Kidney capillary endothelial cell (primary cell): ENCODE results near the gene HHIPL1.

ENCODE experiments used
- DNase-seq: peaks from one replicate; pipeline ENCODE4 v3.0.0-alpha.2; 2018; ENCODE audit warnings: low spot score

Gene HHIPL1

DNA sequence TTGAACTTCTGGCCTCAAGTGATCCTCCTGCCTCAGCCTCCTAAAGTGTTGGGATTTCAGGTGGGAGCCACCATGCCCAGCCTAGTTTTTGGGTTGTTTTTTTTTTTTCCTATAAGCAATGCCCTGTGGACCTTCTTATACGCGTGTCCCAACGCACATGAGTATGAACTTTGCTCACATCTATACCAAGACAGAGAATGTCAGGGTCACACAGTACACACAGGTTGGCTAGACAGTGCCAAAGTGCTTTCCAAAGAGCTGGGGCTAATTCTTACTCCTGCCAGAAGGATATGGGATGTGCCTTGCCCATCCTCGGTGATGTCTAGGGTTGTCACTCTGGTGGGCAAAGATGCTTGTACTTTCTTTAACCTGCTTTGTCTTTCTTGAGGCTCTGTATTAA, 33.3 kb upstream of the HHIPL1 start:
- DNase-seq, result no peak

GRCh38 chr14:99612071-99612737, 32.7 kb upstream of the HHIPL1 start:
- DNase-seq, result no peak

GRCh38 chr14:99612738-99613330, 32.1 kb upstream of the HHIPL1 start:
- DNase-seq, result no peak

DNA sequence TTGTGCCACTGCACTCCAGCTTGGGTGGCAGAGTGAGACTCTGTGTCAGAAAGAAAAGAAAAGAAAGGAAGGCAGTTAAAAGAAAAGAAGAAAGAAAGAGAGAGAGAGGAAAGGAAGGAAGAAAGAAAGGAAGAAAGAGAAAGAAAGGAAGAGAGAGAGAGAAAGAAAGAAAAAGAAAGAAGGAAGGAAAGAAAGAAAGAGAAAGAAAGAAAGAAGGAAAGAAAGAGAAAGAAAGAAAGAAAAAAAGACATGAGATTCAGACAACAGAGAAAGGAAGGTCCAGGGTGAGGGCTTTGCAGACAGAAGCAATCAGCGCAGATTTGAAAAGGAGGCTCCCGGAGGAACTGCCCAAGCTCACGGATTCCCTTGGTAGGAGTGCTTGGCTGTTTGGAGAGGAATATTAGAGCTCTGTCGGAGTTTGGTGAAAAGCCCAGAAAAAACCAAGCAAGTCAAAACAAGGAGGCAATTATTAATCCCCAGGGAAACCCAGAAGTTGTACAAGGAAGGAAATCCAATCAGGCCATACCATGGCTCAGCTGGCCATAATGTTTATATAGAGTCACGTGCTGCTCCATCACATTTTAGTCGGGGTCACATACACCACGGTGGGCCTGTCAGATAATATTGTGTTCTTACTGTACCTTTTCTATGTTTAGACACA, 29.3 kb upstream of the HHIPL1 start:
- DNase-seq, result no peak

GRCh38 chr14:99616832-99617800, 27.8 kb upstream of the HHIPL1 start:
- no peak for DNase-seq

GRCh38 chr14:99619835-99620834, 24.8 kb upstream of the HHIPL1 start:
- peak; percentile 98 for DNase-seq

GRCh38 chr14:99621948-99622347, 23.0 kb upstream of the HHIPL1 start:
- DNase-seq, result no peak

GRCh38 chr14:99624024-99624423, 20.9 kb upstream of the HHIPL1 start:
- no peak for DNase-seq

DNA sequence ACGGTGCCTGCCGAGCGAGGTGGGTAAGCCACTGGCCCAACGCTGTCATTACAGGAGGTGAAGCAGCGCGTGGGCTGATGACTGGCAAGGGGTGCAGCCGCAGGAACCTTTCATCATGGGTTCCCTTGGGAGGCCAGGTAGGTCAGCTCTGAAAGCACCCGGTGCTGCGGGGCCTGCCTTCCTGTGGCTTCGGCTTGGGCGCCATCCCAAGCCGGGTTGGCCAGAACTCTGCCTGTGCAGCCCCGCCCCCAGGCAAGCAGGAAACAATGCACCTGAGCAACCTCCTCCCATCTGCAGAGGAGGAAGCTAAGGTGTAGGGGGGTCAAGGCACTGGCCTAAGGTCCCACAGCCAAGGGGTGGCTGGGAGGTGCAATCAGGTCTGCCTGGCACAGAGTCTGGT, 20.0 kb upstream of the HHIPL1 start:
- no peak for DNase-seq

DNA sequence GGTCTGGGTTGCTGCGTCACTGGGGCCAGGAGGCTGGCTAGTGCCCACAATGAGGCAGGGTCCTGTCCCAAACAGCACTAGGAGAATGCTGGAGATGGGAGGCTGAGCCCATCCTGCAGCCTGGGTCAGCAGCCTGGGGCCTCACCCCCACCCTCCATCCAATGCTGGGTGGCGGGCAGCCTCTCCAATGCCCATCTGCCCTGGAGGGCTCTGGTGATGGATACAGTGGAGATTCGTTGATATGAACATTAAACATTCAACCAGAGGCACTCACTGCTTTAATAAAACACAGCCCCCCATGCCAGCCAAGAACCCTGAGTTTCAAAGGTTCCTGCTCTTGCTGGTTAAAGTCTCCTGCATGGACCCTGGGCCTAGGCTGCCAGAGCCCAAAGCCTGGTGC, 19.5 kb upstream of the HHIPL1 start:
- DNase-seq, result no peak

- no peak for DNase-seq
These were observed 18.8 kb upstream of the HHIPL1 start for GRCh38 chr14:99626041-99626648.

- no peak for DNase-seq
These were observed 17.8 kb upstream of the HHIPL1 start for GRCh38 chr14:99627100-99627499.

DNA sequence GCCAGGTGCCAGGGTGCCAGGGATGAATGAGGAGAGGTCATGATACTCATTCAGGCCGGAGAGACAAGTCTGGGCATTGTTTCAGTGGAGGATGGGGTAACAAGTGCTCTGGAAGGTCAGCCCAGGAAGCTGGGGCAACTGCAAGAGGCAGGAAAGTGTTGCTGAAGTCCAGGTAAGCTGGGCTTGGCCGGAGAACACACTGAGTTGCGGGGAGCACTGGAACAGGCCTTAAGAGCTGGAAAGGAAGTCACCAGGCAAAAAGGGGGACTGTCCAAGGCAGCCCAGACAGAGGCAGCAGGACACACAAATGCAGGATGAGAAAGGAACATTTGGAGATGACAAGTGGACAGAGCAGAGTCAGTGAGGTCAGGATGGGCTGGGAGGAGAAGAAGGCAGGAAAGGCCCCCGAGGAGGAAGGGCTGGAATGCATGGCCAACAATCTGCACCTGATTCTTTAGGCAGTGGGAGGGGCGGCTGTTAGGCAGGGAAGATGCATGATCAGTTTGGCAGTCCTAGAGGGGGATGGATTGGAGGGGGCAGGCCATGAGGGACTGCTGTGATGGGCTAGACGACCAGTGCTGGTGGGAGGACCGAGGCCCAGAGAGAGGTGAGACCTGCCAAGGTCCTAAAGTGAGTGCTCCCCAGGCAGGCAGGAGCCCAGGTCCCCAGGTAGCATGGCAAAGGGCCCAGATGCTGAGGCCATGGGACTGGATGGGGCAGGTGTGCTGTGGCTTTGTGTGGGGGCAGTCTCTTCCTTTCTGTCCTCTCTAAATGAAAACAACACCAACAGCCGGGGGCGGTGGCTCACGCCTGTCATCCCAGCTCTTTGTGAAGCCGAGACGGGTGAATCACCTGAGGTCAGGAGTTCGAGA, 17.2 kb upstream of the HHIPL1 start:
- no peak for DNase-seq

DNA sequence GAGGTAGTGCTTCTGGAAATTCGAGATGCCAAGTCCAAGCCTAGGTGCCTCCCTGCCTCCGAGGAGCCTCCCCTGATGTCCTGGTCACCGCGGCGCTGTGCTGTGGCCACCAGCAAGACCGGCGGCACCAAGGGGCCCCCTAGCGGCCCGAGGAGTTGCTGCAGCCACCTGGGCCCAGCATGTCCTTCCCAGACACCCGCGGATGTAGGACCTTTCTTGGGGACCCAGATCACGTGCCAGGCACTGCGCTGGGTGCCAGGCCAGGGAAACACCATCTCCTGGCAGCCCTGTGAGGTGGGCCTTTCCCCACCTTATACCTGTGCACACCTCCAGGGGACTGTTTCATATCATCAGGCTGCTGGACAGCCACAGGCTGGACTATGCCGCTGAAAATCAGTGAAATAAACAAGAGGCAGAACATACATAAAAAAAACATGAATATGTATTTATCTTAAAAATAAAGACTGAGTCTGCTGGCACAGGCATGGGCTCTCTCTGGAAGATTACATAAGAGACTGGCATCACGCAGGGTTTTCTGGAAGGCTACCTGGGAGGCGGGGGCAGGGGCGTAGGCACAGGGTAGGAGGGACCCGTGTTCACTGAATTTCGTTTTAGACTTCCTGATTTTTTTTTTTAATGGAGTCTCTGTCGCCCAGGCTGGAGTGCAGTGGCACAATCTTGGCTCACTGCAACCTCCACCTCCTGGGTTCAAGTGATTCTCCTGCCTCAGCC, 15.9 kb upstream of the HHIPL1 start:
- peak; percentile 75 for DNase-seq

- no peak for DNase-seq
These were observed 14.7 kb upstream of the HHIPL1 start for GRCh38 chr14:99630202-99630601.

DNA sequence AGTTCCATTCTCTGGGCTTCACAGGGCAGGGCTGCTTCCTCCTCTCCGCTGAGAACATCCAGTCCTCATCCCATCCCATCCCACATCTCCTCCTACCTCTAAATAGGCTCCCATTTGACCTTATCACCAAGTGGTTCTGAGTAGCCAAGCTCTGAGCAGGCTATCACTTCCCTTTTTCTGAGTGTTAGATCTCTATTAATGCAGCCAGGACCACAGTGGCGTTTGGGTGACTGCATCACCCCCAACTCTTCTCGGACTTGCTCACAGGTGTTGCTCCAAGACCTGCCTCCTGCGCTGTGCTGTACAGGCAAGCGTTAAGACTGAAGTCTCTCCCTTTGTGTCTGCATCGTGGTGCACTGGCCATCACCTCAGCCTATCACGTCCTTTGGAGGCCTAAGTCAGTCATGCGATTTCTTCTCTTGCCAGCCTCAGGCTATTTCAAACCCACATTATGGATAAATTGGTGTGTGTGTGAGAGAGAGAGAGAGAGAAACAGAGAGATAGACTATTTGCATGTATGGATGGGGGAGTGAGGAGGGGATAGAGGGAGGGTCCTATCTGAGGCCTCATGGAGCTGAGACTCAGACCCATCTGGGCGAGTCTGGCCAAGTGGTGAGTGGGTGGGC, 12.4 kb upstream of the HHIPL1 start:
- no peak for DNase-seq

GRCh38 chr14:99633141-99633540, 11.8 kb upstream of the HHIPL1 start:
- DNase-seq, result no peak

DNA sequence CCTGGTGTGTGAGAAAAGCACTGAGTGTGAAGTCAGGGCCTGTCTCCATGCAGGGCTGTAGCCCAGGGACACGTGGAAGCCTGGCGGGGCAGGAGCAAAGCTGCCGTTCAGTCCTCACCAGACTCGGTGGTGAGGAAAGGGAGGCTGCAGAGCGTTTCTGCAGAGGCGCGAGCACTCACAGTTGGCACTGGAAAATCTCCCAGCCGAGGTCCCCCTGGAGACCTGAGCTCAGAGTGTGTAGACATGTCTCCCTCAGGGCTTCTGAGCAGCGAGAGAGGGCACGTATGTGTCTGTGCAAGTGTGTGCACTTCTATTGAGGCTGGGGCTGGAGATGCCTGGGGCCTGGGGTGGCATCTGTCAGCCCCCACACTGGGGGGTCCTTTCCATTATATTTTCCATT, 11.0 kb upstream of the HHIPL1 start:
- no peak for DNase-seq

DNA sequence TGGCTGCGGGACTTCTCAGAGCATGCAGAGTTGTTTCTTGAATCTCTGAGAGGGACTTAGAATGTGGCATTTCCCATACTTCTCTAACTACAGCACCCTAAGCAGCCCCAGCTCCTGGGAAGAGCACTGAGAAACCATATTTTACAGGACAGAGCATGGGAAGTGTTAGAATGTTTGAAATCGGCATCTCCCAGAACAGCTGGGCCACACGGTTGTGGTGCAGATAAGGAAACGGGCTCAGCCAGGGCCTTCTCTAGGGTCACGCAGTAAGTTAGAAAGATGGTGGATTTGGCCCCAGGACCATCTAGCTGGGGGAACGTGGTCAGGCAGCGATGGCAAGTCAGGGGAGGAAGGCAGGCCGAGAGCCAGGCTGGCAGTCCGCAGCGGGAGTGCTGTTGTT, 10.5 kb upstream of the HHIPL1 start:
- no peak for DNase-seq
